Skeletal muscle cell (primary cell): ENCODE results near the gene TLE3.

ENCODE experiments used
- DNase-seq: peaks from one replicate; pipeline ENCODE4 v3.0.0-alpha.2; 2010; ENCODE audit warnings: low read depth
- H3K4me3 ChIP-seq: 2 replicates; pipeline ENCODE4 v1.5.1; 2011; ENCODE audit warnings: low read depth, mild to moderate bottlenecking, control low read depth, low read length, moderate library complexity

The TLE3 gene

DNA sequence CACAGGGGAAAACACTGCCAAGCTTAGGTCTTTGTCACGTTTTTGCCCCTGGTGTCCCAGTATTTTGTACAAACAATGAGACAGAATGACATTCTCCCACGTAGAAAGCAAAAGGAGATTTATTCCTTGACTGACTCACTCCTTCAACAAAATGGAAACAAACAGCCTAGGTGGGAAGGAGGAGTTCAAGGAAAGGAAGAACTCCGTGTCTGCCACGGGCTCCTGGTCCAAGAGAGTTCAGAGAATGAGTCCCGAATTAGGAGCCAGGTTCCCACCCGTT, 8.1 kb downstream of the TLE3 start:
- H3K4me3 ChIP-seq: no peak overlapping the region
- DNase-seq: no peak

DNA sequence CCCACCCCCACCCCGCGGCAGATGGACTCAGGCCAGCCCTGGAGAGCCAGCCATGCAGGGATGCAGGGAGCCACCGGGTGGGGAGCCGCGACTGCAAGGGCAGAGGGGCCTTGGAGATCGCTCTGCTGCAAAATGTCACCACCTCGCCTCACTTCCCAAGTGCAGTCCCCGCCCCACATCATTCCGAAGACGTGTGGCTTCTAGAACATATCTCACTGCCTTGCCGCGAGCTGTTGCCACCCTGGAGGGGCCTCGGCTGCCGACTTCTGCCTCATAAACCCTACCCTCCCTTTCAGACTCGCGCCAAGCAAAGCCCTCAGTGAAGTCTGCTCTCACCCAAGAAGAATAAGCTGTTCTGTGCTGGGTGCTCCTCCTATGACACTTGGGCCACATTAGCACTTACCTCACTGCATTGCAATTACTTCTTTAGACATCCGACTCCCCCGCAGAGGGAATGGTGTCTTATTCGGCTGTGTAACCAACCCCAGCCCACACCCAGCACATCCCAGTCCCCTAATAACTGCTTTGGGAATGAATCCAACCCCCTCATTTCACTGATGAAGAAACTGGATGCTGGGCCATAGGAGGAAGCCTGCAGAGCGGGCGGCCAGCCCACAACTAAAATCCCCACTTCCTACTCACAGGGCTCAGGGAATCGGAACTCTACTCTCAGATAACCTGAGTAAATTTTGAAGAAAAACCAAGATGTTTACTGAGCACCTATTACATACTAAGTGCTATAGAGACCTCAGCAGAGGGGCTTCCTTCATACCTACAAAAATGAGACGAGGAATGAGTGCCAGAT, 8.6 kb downstream of the TLE3 start:
- no peak overlapping the region for H3K4me3 ChIP-seq

DNA sequence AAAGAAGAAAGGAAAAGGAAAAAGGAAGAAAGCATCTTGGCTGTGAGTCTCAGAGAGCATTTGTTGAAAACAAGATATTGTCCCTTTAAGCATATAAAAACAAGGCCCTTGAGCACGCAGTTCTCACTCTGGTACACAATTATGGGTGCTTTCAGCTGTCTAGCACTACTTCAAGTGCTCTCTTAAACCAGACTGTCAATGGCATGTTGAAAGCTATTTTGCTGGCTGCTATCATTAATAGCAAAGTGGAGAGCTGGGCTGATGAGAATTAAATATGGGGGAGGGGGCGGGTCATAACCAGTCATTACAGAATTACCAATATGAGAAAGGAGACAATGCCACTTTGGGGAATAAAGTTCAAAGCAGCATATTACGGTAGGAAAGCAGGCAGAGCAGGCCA, 9.3 kb downstream of the TLE3 start:
- no peak for DNase-seq
- H3K4me3 ChIP-seq: no peak overlapping the region

More for the DNA sequence above, 8.6 kb downstream of the TLE3 start:
- DNase-seq: peak; percentile 92

DNA sequence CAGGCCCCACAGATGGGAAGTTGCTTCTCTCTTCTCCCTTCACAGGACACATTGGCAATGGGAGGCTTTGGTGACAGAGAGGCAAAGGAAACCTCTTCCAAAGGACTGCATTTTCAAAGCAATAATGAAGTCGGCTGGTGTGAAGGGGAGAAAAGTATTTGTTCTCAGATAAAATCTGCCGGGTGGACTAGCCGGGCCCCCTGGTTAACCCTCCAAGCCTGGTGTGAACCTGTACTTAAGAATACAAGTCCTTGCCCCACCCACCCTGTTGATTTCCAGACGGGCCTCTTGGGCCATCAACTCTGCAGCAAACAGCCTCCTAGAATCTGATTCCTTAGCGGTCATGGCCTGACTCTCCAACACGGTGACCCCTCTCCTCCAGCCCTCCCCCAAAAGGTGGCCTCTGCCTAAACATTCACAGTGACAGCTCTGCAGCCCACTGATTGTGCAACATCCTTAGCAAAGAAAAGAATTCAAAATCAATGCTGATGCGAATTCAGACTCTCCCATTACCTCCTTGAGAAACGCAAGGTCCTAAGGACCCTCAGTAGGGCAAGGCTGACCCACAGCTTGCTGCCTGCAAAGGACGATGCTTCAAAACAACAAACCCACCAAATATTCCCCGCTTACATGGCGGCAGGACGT, 9.9 kb downstream of the TLE3 start:
- no peak overlapping the region for H3K4me3 ChIP-seq

DNA sequence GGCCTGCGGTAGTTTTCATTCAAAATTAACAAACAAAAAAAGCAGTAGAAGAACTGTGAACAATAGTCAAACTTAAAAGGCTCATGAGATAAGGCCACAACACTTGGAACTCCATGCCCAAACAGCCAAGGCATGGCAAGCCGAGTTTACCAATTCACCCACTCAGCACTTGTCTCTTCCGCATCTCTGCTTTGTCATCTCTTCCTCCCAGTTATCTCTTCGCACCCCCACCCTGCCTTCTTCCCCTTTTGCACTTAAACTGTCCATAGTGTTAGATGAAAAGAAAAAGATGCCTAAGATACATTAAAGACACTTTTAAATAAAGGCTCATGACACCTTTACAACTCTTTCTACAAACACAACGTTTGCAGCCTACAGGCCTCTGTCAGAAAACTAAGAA, 11.1 kb downstream of the TLE3 start:
- no peak overlapping the region for H3K4me3 ChIP-seq
- no peak for DNase-seq

More for the DNA sequence above, 9.9 kb downstream of the TLE3 start:
- no peak for DNase-seq

DNA sequence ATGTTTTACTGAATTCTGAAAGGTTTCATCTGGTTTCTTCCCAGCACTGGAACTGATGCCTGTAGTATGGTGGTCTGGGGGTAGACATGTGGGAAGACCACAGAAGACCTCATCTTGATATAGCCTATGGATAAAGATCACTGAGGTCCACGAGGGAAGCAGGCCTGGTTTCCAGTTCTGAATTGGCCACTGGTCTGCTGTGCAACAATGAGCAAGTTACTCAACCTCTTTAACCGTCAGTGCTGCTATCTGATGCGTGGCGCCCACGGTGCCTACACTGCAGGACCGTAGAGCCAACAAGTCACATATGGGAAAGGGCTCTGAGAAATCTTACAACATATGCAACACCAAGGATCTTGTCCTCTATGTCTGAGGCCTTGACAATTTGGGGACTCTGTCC, 13.3 kb downstream of the TLE3 start:
- H3K4me3 ChIP-seq: no peak overlapping the region
- no peak for DNase-seq

DNA sequence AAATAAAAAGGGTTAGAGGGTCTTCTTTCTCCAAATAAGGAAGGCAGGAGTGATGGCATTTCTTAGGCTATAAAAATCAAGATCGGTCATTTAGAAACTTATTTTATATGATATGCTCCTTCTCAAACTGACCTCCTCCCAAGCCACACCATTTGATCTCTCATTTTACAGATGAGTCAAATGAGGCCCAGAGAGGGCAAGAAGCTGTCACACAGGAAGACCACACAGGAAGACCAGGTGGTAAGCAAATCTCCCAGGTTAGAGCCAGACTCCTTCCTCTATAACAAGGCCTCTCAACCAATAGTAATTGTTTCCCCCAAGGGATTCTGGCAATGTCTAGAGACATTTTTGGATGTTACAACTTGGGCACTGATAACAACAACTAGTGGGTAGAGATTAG, 13.8 kb downstream of the TLE3 start:
- DNase-seq: no peak
- no peak overlapping the region for H3K4me3 ChIP-seq

DNA sequence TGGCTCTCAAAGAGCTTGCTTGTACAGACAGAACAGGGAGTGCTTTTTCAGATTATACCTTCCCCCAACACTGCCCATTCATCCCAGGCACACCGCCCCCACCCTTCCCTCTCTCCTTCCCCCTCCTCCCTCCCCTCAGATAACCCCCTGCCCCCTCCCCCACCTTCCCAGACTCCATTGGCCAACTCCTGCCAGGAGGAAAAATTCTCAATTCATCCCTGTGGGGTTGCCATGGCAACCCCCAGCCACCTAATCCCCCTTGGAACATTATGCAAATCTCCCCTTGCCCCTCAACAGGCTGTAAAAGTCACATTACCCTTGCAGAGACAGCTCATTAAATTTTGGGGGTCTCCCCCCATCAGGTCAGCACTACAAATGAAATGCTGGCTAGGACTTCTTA, 14.3 kb downstream of the TLE3 start:
- no peak overlapping the region for H3K4me3 ChIP-seq
- no peak for DNase-seq

DNA sequence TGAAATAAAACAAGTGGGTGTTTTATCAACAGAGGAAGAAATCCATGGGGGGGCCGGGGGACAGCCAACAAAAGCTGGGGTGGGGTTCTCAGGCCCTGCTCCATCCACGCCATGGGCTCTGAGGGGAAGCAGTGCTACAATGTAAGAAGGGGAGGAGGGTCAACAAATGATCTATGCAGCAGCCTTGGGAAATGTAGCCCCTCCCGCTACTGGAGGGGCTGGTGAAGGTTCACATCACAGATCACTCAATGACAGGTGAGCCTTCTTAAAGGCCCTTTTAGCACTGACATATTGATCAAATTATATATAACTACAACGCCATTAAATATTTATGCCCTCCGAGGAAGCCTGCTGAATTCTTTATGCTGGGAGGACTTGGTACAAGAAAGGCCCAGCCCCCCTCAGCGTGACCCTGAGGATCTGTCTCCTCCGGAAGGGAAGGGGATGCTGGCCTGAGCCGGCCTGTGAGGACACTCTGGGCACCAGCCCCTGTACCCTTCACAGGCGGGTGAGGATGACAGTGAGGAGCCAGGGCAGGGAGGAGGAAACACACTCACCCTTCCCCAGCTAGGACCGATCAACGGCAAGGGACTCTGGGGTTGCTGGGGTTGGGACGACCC, 15.3 kb downstream of the TLE3 start:
- no peak overlapping the region for H3K4me3 ChIP-seq
- DNase-seq: no peak

DNA sequence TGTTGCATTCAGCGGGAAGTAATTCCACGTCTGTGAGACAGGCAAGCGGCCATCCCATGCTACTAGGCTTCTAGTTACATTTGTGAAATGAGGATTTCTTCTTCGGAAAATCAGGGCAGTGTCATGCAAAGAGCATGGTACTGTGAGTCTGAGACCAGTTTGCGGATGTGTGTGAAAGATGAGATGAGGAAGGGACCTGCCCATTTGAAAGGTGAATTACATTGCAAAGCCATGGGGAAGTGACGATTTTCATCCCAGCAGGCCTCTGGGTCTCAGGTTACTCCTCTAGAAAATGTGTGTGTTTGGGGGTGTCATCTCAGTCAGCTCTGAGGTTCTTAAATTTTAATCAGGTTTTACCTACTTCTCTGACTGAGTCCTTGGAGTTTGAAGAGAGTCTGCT, 16.1 kb downstream of the TLE3 start:
- DNase-seq: no peak
- H3K4me3 ChIP-seq: no peak overlapping the region

DNA sequence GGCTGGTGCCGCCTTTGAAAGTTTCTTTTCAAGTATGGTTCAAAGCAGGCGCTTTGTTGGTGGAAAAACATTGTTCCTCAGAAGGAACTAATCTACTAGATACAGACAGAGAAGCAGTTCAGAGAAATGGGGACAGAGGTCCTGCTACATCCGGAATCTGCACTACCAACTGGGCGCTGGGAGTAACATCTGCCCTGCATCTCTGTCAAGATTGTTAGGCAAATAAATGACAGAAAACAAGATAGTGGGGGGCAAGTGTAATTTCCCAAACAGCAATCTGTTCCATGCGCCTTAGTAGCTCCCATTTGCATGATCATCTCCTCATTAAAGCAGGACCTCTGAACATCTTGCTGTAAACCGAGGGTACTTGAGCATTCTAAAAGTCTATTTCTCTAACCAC, 17.4 kb downstream of the TLE3 start:
- H3K4me3 ChIP-seq: no peak overlapping the region
- DNase-seq: no peak

DNA sequence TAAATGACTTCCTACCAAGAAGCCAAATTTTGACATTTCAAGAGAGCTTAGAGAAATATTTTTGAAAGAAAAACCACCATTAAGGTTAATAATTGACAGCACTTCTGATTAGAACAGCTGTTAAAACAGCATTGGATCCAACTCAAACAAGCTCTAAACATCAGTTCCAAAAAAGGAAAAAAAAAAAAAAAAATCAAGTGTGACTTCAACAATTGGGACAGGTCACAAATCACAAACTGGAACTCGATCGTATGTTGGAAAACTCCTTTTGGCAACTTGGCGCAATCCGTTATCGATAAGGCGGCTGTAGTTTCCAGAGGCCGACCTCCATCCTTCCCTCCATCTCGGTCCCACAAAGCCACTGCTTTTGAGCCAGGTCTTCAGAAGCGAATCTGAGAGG, 17.8 kb downstream of the TLE3 start:
- no peak for DNase-seq
- no peak overlapping the region for H3K4me3 ChIP-seq

DNA sequence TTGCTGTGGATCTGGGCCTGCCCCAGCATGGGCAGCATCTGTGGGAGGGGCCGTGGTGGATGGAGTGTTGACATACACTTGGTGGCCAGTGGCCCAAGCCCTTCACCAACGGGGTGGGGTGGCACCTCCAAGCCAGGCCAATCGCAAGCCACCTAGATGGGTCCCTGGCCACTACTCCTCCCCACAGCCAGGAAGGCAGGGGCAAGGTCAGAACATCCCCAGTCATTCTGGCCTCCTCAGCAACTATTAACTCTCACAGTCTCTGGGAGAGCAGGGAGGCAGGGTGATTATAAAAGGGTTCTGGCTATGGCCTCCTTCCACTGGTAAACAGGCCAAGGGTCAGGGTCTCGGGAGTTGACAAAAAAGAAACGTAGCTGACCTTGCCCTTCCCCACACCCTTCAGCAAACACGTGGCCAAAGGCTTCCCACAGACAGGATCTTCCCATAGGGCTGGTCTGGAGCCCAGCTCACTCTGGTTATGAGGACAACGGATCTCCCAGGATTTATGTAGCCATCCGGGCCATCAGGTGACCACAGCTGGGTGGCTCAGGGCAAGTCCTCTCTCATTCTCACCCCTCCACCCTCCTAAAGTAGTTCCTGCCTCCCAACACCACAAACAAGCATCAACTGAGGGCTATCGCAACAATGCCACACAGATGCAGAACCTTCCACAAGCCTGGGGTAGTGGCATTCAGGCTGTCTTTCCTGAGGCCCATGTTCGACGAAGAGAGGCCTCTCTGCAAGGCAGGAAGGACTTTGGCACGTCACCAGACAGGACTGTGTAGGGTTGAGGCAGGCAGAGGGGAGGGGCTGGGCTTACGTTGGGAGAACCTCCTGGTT, 18.9 kb downstream of the TLE3 start:
- DNase-seq: no peak
- H3K4me3 ChIP-seq: no peak overlapping the region

DNA sequence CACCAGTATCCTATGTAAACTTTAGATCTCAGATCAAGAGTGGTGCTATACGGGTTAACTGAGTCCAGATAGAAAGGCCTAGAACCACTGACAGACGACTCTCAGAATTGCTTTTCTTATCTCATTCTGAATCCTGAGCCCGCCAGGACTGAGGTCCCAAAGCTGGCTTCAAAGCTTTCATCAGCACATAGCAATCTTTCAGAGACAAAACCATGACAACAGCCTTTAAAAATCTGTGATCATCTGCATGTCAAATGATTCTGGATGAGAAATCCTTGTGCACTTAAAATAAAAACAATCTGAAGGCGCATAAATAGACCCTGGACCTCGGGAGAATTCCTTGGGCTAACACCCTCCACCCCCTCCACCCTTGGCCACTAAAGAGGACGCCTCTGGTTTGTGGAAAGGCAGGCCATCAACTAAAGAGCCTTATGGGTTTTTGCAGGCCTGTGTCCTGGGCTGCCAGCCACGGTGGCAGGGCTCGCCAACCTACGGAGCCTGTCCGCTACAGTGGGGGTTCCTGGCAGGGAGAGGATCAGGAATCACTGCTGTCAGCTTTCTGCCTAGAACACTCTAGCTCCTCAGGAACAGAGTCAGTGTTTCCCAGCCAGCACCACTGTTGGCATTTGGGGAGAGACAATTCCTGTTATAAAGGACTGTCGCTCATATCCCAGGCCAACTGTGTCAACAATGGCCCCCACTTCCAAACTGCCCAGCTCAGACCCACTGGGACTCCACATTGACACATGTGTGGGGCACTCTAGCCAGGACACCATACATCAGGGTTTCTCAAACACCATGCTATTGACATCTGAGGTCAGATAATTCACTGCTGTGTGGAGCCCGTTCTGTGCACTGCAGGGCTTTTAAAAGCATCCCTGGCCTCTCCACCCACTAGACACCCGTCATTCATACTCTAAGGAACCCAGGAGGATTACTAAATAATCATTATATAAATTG, 20.2 kb downstream of the TLE3 start:
- no peak overlapping the region for H3K4me3 ChIP-seq
- DNase-seq: no peak

DNA sequence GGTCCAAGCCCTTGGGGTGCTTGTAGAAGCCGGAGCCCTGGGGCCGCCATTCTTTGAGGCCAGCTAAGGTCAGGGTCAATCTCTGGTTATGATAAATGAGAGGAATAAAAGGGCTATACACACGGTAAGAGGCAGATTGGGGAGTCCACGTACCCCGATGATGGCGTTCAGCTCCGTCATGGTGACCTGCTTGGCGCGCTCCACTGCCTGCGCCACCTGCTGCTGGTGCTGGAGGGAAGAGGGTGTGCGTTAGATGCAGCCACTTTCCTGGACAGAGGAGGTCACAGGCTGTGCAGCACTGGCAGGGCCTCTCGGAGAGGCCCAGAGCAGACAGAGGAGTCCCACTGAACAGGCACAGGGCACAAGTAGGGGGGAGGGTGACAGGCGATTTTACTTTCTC, 23.3 kb downstream of the TLE3 start:
- no peak for DNase-seq
- H3K4me3 ChIP-seq: no peak overlapping the region

DNA sequence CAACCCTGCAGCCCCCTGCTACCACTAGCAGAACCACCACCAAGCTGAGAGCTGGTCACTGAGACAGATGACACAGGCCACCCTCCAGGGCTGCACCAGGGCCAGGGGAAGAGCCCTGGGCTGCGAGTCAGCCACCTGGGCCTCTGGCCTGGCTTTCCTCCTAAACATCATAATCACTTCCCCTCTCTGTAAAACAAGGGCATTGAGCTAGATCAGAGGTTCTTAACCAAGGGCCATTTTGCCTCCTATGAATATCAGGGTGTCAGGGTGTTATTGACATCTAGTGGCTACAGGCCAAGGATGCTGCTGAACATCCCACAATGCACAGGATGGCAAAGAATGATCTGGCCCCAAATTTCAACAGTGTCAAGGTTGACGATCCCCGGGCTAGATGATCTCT, 25.2 kb downstream of the TLE3 start:
- DNase-seq: no peak
- no peak overlapping the region for H3K4me3 ChIP-seq

DNA sequence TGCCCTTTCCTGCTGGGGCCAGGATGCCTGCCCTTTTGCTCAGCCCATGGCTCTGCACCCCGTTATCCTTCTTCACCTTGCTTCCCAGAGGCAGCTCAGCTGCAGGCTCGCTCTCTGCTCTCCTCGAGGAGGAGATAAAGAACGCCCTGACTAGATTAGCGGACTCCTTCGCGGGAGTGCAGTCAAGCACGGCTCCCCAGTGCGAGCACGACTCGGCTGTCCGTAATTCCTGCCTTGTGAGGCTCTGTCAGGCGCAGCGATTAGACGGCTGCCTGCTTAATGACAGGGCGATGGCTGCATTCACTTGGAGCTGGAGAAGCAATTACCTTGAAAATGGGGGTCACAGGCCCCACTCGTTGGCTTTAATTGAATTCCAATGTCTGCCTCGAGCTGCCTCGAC, 25.9 kb downstream of the TLE3 start:
- no peak overlapping the region for H3K4me3 ChIP-seq
- DNase-seq: no peak

DNA sequence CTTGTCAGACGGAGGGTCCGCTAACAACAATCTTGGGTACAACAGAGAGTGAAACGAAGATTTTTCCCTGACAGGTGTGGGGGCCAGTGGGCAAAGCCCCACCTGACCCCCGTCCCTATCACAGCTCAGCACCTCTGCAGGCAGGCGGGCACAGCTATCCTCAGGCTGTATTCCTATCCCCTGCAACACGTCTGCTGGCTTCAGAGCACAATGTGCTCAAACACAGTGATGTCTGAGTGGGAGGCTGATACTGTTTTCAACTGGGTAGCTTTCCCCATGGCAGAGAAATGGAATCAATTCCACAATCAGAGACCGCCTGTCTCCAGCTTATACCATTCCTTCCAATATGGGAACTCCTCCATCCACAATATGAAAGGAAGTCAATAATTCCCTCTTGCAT, 28.0 kb downstream of the TLE3 start:
- no peak overlapping the region for H3K4me3 ChIP-seq
- no peak for DNase-seq
